DOHH2 (cell line): Measurements from ENCODE around the gene AGBL4.

ENCODE experiments used
- EZH2phosphoT487 ChIP-seq: fragments of 200-600 bp; sonication (generic); IDR thresholded peaks from 2 replicates; pipeline ENCODE4 v1.6.1; 2017; ENCODE audit warnings: borderline replicate concordance, mild to moderate bottlenecking, antibody characterized with exemption, low read length, moderate library complexity, mixed read lengths
- TF ChIP-seq, protein P1 (sequence below): fragments of 200-600 bp; sonication (generic); IDR thresholded peaks from one replicate; pipeline ENCODE4 v1.5.1; 2014; ENCODE audit warnings: antibody characterized with exemption, mild to moderate bottlenecking, low read depth, low read length; ENCODE audit not compliant: poor library complexity, severe bottlenecking

GRCh38 chr1:48999321-48999720 is 1024.4 kb downstream of the AGBL4 start:
- TF ChIP-seq, protein P1, sequence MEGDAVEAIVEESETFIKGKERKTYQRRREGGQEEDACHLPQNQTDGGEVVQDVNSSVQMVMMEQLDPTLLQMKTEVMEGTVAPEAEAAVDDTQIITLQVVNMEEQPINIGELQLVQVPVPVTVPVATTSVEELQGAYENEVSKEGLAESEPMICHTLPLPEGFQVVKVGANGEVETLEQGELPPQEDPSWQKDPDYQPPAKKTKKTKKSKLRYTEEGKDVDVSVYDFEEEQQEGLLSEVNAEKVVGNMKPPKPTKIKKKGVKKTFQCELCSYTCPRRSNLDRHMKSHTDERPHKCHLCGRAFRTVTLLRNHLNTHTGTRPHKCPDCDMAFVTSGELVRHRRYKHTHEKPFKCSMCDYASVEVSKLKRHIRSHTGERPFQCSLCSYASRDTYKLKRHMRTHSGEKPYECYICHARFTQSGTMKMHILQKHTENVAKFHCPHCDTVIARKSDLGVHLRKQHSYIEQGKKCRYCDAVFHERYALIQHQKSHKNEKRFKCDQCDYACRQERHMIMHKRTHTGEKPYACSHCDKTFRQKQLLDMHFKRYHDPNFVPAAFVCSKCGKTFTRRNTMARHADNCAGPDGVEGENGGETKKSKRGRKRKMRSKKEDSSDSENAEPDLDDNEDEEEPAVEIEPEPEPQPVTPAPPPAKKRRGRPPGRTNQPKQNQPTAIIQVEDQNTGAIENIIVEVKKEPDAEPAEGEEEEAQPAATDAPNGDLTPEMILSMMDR = no peak
- no peak for TF ChIP-seq EZH2phosphoT487
